ENCODE results near the gene DGKG.

DNA sequence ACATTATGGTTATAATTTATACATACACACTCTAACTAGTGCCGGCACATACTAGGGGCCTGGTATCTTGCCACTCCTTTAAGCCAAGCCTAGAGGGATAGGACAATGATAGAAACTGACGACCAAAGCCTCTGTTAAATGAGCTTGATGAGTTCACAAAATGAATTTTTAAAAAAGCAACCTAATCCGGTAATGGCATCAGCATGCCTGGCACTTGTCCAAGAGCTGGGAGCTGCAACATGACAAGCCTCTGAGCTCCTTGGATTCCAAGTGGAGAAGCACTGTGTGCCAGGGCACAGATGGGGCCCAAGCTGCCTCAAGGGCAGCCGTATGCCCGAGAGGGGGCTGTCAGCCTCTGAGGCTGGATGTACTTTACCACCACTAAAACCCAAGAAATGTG lies 262.9 kb downstream of the DGKG start:
- TF ChIP-seq POLR2A (IDR thresholded peaks at IDR 0.05; ENCODE audit: low read length) (no peak), GATA1 (IDR thresholded peaks at IDR 0.05; ENCODE audit: low read depth, low read length) (no peak)
